Upper lobe of left lung (tissue), 4 donors: ENCODE results near the gene PRKN.

Experiments
- CTCF ChIP-seq, 6 experiments: fragments of 450-650 bp in 4 of 6; fragments of 200-600 bp in 2 of 6; sonication (generic) in 2 of 6; IDR thresholded peaks; one replicate each; pipeline ENCODE4 v1.5.1; 2016 to 2019; ENCODE audit warnings: antibody characterized with exemption in 6 of 6
- EP300 ChIP-seq, 4 donors: sonication (generic); formaldehyde crosslinking; IDR thresholded peaks; one replicate each; pipeline ENCODE4 v1.5.1; 2017; ENCODE audit warnings: antibody characterized with exemption in 4 of 4, control low read depth in 2 of 4
- POLR2A ChIP-seq, 4 donors: fragments of 450-650 bp; IDR thresholded peaks; one replicate each; pipeline ENCODE4 v1.5.1; 2016 to 2017; ENCODE audit warnings: antibody characterized with exemption in 4 of 4, mild to moderate bottlenecking in 2 of 4
- POLR2AphosphoS5 ChIP-seq, 2 donors: sonication (generic); formaldehyde crosslinking; IDR thresholded peaks; one replicate each; pipeline ENCODE4 v1.5.1; 2017; ENCODE audit warnings: antibody characterized with exemption in 2 of 2

GRCh38 chr6:161436106-161436876 lies 1291.3 kb downstream of the PRKN start:
- TF ChIP-seq POLR2AphosphoS5 (IDR thresholded peaks at IDR 0.05) = no peak
- no peak for TF ChIP-seq CTCF (IDR thresholded peaks at IDR 0.05)
- TF ChIP-seq POLR2A (IDR thresholded peaks at IDR 0.05) = no peak
- no peak for TF ChIP-seq EP300 (IDR thresholded peaks at IDR 0.05)
